ENCODE measurements around the gene EHBP1L1.

The EHBP1L1 gene

DNA sequence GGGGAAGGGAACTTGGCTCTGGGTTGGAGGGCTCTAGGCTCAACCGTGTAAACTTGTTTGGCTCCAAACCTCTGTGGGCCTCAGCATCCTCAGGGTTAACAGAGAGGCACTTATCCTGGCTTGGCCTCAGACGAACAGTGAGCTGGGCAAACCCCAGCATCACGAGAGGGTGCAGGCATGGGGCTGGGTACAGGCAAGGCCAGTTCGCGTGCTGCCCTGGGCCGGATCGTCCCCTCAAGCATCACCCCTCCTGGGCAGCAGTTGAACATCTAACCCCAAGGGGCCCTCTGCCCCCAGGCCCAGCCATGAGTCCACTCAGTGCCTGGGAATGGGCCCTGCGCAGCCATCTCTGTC is 1.9 kb downstream of the EHBP1L1 start:
- DNase-seq (ENCODE audit: low spot score) = no peak

- DNase-seq (ENCODE audit: low spot score) = no peak
Measured at GRCh38 chr11:65578134-65578533, 2.3 kb downstream of the EHBP1L1 start.

- DNase-seq (ENCODE audit: low spot score) = no peak
Measured at GRCh38 chr11:65578667-65579066, 2.8 kb downstream of the EHBP1L1 start.

GRCh38 chr11:65579291-65579690 is 3.4 kb downstream of the EHBP1L1 start:
- no peak for DNase-seq (ENCODE audit: low spot score)

DNA sequence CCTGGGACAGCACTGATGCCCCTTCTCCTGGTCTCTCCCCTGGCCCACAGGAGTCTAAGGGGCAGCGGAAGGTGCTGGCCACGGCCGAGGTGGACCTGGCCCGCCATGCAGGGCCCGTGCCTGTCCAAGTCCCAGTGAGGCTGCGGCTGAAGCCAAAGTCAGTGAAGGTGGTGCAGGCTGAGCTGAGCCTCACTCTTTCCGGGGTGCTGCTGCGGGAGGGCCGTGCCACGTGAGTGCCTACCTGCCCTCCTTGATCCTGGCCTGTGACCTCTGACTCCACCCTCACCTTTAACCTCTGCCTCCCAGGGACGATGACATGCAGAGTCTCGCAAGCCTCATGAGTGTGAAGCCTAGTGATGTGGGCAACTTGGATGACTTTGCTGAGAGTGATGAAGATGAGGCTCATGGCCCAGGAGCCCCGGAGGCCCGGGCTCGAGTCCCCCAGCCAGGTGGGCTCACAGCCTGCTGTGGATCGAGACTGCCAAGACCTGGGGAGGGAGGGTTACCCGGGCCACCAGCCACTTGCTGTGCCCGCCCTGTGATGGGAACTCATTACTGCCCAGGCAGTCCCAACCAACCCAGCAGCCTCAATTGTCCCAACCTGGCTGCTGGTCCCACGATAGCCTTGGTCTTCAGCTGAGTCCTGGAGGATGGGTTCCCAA is 4.3 kb downstream of the EHBP1L1 start:
- no peak for DNase-seq (ENCODE audit: low spot score)

DNA sequence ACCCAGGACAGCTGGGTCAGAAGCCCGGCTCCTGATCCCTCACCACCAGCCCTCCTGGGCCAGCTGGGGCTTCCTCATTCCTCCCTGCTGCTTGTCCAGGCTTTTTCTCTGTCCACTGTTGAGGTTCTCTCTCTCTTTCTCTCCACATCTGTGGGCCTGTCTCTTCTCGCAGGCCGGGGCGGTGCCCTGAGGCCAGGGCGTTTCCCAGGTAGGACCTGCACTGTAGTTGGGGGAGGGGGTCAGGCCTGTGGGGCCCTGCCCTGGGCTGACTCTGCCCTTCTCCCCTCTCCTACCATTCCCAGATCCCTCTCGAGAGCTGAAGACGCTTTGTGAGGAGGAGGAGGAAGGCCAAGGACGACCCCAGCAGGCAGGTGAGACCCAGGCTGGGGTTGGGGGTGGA is 4.9 kb downstream of the EHBP1L1 start:
- no peak for DNase-seq (ENCODE audit: low spot score)

DNA sequence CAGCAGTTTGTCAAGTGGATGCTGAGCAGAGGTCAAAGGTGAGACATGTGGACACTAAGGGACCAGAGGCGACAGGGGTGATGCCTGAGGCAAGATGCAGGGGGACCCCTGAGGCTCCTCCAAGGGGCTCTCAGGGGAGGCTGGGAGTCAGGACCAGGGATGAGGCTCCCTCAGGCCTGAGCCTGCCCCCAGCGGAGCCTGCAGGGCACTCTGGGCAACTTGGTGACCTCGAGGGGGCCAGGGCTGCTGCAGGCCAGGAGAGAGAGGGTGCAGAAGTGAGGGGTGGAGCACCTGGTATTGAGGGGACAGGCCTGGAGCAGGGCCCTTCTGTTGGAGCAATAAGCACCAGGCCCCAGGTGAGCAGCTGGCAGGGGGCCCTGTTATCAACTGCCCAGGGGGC is 6.1 kb downstream of the EHBP1L1 start:
- DNase-seq (ENCODE audit: low spot score) = no peak

DNA sequence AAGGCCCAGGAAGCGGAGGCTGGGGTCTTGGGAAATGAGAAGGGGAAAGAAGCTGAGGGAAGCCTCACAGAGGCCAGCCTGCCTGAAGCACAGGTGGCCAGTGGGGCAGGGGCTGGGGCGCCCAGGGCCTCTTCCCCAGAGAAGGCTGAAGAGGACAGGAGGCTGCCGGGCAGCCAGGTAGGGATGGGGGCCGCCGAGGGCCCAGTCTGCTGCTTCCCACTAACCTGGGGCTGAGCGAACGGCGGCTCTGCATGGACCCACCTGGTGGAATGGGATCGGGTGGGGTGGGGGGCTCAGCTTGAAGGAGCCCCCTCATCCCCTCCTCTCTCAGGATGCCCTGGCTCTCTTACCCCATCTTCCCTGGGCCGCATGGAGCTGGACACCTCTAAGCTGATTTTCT is 7.7 kb downstream of the EHBP1L1 start:
- no peak for DNase-seq (ENCODE audit: low spot score)

- no peak for DNase-seq (ENCODE audit: low spot score)
Measured at GRCh38 chr11:65584106-65584505, 8.3 kb downstream of the EHBP1L1 start.

GRCh38 chr11:65584723-65585171 is 8.9 kb downstream of the EHBP1L1 start:
- DNase-seq (ENCODE audit: low spot score) = no peak

GRCh38 chr11:65585396-65586246 is 9.8 kb downstream of the EHBP1L1 start:
- DNase-seq (ENCODE audit: low spot score) = no peak

- DNase-seq (ENCODE audit: low spot score) = no peak
Measured at GRCh38 chr11:65586247-65586630, 10.4 kb downstream of the EHBP1L1 start.

DNA sequence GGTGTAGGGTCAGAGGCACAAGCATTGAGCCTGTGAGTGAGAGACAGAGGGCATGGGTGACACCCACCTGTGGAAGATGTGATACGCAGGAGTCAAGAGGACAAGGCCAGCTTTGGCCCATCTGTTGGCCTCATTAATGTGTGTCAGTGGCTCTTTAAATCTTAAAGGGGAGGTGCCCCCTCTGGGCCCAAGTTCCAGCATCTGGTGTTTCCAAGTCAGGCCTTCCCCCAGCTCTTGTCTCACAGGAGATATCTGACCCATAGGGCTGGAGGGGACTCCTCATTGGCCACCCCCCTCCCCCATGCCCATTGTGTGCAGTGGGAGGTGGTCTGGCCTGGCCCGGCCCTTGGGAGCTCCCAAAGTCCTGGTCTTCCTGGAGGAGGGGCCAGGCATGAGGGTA is 10.8 kb downstream of the EHBP1L1 start:
- no peak for DNase-seq (ENCODE audit: low spot score)

GRCh38 chr11:65588199-65589054 is 12.6 kb downstream of the EHBP1L1 start:
- DNase-seq (ENCODE audit: low spot score) = no peak

- DNase-seq (ENCODE audit: low spot score) = no peak
Measured at GRCh38 chr11:65589444-65590239, 13.8 kb downstream of the EHBP1L1 start.

- no peak for DNase-seq (ENCODE audit: low spot score)
Measured at GRCh38 chr11:65590240-65590738, 14.4 kb downstream of the EHBP1L1 start.

DNA sequence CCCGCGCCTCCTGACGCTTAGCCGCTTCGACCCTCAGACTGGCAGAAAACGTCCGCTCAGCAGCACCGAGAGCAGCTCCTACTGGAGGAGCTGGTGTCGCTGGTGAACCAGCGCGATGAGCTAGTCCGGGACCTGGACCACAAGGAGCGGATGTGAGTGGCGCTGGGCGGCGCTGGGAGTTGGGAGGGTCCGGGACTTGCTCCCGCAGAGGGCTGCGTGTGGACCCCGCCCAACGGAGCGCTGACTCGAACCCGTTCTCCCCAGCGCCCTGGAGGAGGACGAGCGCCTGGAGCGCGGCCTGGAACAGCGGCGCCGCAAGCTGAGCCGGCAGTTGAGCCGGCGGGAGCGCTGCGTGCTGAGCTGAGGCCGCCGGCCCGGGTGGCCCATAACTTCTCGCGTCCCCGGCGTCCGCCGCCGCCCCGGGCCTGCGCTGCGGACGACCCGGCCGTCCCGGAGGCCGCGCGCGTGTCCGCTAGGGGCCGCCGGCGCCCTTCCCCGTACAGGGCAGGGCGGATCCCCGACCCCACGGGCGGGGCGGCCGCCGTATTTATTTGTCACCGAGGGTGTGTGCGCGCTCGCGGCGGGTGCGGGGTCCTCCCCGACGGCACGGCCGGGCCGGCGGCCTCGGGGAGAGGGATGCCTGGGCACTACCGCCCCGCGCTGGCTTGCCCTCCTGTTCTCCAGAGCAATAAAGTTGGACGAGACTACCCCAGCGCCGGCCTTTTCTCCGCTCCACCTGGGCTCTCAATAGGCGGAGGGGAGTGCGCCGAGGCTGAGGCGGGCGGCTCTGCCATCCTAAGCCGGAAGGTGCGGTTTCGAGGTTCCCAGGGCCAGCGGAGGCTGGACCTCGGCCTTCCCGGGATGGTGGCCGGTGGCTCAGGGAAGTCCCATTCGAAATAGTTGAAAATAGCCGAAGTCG is 16.3 kb downstream of the EHBP1L1 start:
- no peak for DNase-seq (ENCODE audit: low spot score)

DNA sequence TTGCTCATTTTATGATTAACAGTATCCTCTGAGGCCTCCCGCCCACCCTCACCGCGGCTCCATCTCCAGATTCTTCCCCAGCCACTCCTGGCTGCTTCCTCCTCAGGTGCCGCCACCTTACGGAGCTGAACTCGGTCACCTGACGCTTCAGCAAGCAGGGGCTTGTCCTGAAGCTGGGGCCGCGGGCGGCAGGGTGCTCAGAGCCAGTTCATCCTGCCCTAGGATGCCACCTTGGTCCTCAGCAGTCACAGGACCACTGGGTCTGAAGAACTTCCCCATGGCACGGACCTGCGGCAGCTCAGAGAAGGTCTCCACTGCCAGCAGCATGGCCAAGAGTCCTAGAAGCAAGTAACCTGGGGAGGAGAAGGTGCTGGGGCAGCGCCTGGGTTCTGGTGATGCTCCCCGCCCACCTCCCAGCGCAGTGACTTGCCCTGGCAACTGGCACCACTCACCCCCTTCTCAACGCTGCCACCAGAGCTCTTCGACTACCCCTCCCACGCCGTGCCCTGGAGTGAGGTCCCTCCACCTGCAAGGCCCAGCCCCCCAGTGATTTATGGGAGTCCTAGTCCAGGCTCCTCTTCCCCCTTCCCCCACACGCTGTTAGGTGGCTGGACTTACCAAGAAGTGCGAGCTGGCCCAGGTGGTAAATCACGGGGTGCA is 17.1 kb downstream of the EHBP1L1 start:
- no peak for DNase-seq (ENCODE audit: low spot score)

- DNase-seq (ENCODE audit: low spot score) = no peak
Measured at GRCh38 chr11:65593518-65594414, 17.9 kb downstream of the EHBP1L1 start.
